SK-N-SH treated with all-trans-retinoic acid at 6 μM for 48 hours (cell line): Measurements from ENCODE around the gene EDN1.

ENCODE experiments used
- CREB5 ChIP-seq: fragments of 250-450 bp; sonication (Bioruptor Pico); IDR thresholded peaks from 2 replicates; pipeline ENCODE4 v1.5.1; 2020; ENCODE audit warnings: low read depth, mild to moderate bottlenecking, moderate library complexity
- CSDC2 ChIP-seq: fragments of 250-450 bp; sonication (Bioruptor Pico); IDR thresholded peaks from 2 replicates; pipeline ENCODE4 v1.5.0; 2020; ENCODE audit warnings: mild to moderate bottlenecking, moderate library complexity
- OSR1 ChIP-seq: fragments of 250-450 bp; sonication (Bioruptor Pico); IDR thresholded peaks from 2 replicates; pipeline ENCODE4 v1.8.0; 2022; ENCODE audit warnings: moderate library complexity, mild to moderate bottlenecking, inconsistent platforms
- PATZ1 ChIP-seq: fragments of 250-450 bp; sonication (Bioruptor Pico); IDR thresholded peaks from 2 replicates; pipeline ENCODE4 v1.8.0; 2020; ENCODE audit warnings: mild to moderate bottlenecking, moderate library complexity, borderline replicate concordance
- RARB ChIP-seq: fragments of 250-450 bp; sonication (Bioruptor Pico); IDR thresholded peaks from 2 replicates; pipeline ENCODE4 v1.8.0; 2021; ENCODE audit warnings: mild to moderate bottlenecking, moderate library complexity
- SNAI2 ChIP-seq: fragments of 250-450 bp; sonication (Bioruptor Pico); IDR thresholded peaks from 2 replicates; pipeline ENCODE4 v1.5.0; 2020; ENCODE audit warnings: mild to moderate bottlenecking, moderate library complexity
- TCF4 ChIP-seq: fragments of 250-450 bp; sonication (Bioruptor Pico); IDR thresholded peaks from 2 replicates; pipeline ENCODE4 v1.8.0; 2021; ENCODE audit warnings: mild to moderate bottlenecking, moderate library complexity, borderline replicate concordance
- TOX ChIP-seq: fragments of 250-450 bp; sonication (Bioruptor Pico); IDR thresholded peaks from 2 replicates; pipeline ENCODE4 v1.8.0; 2021; ENCODE audit warnings: mild to moderate bottlenecking, moderate library complexity, borderline replicate concordance
- TSHZ2 ChIP-seq: fragments of 250-450 bp; sonication (Bioruptor Pico); IDR thresholded peaks from 2 replicates; pipeline ENCODE4 v1.5.0; 2020; ENCODE audit warnings: mild to moderate bottlenecking, moderate library complexity
- ZC3H10 ChIP-seq: fragments of 250-450 bp; sonication (Bioruptor Pico); IDR thresholded peaks from 2 replicates; pipeline ENCODE4 v1.5.1; 2021; ENCODE audit warnings: mild to moderate bottlenecking, moderate library complexity
- ZFP30 ChIP-seq: fragments of 450-650 bp; formaldehyde crosslinking; IDR thresholded peaks from 2 replicates; pipeline ENCODE4 v1.5.0; 2022; ENCODE audit warnings: mild to moderate bottlenecking, moderate library complexity
- ZNF565 ChIP-seq: fragments of 450-650 bp; formaldehyde crosslinking; conservative IDR thresholded peaks from 2 replicates; pipeline ENCODE4 v1.5.0; 2020; ENCODE audit warnings: low read depth, mild to moderate bottlenecking, moderate library complexity
- ZNF70 ChIP-seq: fragments of 450-650 bp; formaldehyde crosslinking; IDR thresholded peaks from 2 replicates; pipeline ENCODE4 v1.5.0; 2020; ENCODE audit warnings: mild to moderate bottlenecking, moderate library complexity
- ZNF8 ChIP-seq: fragments of 450-650 bp; formaldehyde crosslinking; IDR thresholded peaks from 2 replicates; pipeline ENCODE4 v1.5.0; 2020; ENCODE audit warnings: mild to moderate bottlenecking, moderate library complexity

- TF ChIP-seq RARB (CRISPR knock-in tag) (no peak), PATZ1 (no peak), CREB5 (CRISPR knock-in tag) (no peak), ZC3H10 (CRISPR knock-in tag) (no peak), CSDC2 (CRISPR knock-in tag) (no peak), ZFP30 (CRISPR knock-in tag) (no peak), TCF4 (no peak), TOX (no peak), ZNF565 (CRISPR knock-in tag) (no peak), OSR1 (CRISPR knock-in tag) (no peak), ZNF8 (CRISPR knock-in tag) (no peak), ZNF70 (no peak), TSHZ2 (CRISPR knock-in tag) (no peak), SNAI2 (CRISPR knock-in tag) (no peak)
These were observed 9.3 kb upstream of the EDN1 start for GRCh38 chr6:12280902-12281301.
